ENCODE measurements around the gene DCHS1.

DCHS1 gene

GRCh38 chr11:6599449-6599848, 56.2 kb downstream of the DCHS1 start:
- DNase-seq (ENCODE audit: extremely low read depth in 1 of 2, low read depth in 1 of 2), result no peak

- DNase-seq (ENCODE audit: extremely low read depth in 1 of 2, low read depth in 1 of 2), result no peak
These were observed 57.1 kb downstream of the DCHS1 start for GRCh38 chr11:6598555-6598954.

- no peak for DNase-seq (ENCODE audit: extremely low read depth in 1 of 2, low read depth in 1 of 2)
These were observed 59.3 kb downstream of the DCHS1 start for GRCh38 chr11:6596239-6596877.

GRCh38 chr11:6594142-6594768, 61.4 kb downstream of the DCHS1 start:
- no peak for DNase-seq (ENCODE audit: extremely low read depth in 1 of 2, low read depth in 1 of 2)

- no peak for DNase-seq (ENCODE audit: extremely low read depth in 1 of 2, low read depth in 1 of 2)
These were observed 67.6 kb downstream of the DCHS1 start for GRCh38 chr11:6588018-6588417.

GRCh38 chr11:6587360-6587953, 68.2 kb downstream of the DCHS1 start:
- DNase-seq (ENCODE audit: extremely low read depth in 1 of 2, low read depth in 1 of 2), result no peak

GRCh38 chr11:6586434-6587359, 68.9 kb downstream of the DCHS1 start:
- no peak for DNase-seq (ENCODE audit: extremely low read depth in 1 of 2, low read depth in 1 of 2)

- no peak for DNase-seq (ENCODE audit: extremely low read depth in 1 of 2, low read depth in 1 of 2)
These were observed 71.1 kb downstream of the DCHS1 start for GRCh38 chr11:6584528-6584927.

- DNase-seq (ENCODE audit: extremely low read depth in 1 of 2, low read depth in 1 of 2), result no peak
These were observed 72.0 kb downstream of the DCHS1 start for GRCh38 chr11:6583584-6583983.

- DNase-seq (ENCODE audit: extremely low read depth in 1 of 2, low read depth in 1 of 2), result no peak
These were observed 75.9 kb downstream of the DCHS1 start for GRCh38 chr11:6579681-6580080.

GRCh38 chr11:6578134-6578533, 77.5 kb downstream of the DCHS1 start:
- no peak for DNase-seq (ENCODE audit: extremely low read depth in 1 of 2, low read depth in 1 of 2)

- no peak for DNase-seq (ENCODE audit: extremely low read depth in 1 of 2, low read depth in 1 of 2)
These were observed 78.9 kb downstream of the DCHS1 start for GRCh38 chr11:6576471-6577373.

- no peak for DNase-seq (ENCODE audit: extremely low read depth in 1 of 2, low read depth in 1 of 2)
These were observed 80.5 kb downstream of the DCHS1 start for GRCh38 chr11:6574816-6575715.

- DNase-seq (ENCODE audit: extremely low read depth in 1 of 2, low read depth in 1 of 2), result no peak
These were observed 83.4 kb downstream of the DCHS1 start for GRCh38 chr11:6572215-6572614.

- DNase-seq (ENCODE audit: extremely low read depth in 1 of 2, low read depth in 1 of 2), result no peak
These were observed 84.1 kb downstream of the DCHS1 start for GRCh38 chr11:6571434-6572008.

All from stimulated activated CD8-positive, alpha-beta memory T cell treated with anti-CD3 and anti-CD28 coated beads, Interleukin-7, amount 100 ng/mL, for 48 hours (primary cell).